OCI-LY7 (cell line): Measurements from ENCODE around the gene VPREB3. TPM values are rescaled to one million over a fixed set of nuclear protein-coding genes. Genes with fewer than 3 reads are reported as not detected.

Source experiments
- BruUV-seq: library from RNA; stranded (reverse); fragments of 400-500 nt; replicated peaks from 2 replicates; lab custom pipeline; 2021; lab: Mats Ljungman, UMichigan
- CTCF ChIA-PET: fragments of 300-600 bp; sonication (Branson Sonifier 250); formaldehyde crosslinking; loops from one replicate; lab custom pipeline; 2022; ENCODE audit warnings: antibody characterized with exemption; ENCODE audit not compliant: unreplicated experiment; lab: Charles Lee
- POLR2A ChIA-PET: fragments of 300-600 bp; sonication (Branson Sonifier 250); formaldehyde crosslinking; loops from one replicate; lab custom pipeline; 2022; ENCODE audit warnings: antibody characterized with exemption; lab: Charles Lee
- DNase-seq: peaks from one replicate; pipeline ENCODE4 v3.0.0-alpha.2; 2015; ENCODE audit warnings: low spot score
- H2AFZ ChIP-seq: fragments of 200-600 bp; sonication (generic), shearing (Covaris generic); 2 replicates; pipeline ENCODE4 v1.6.1; 2014; ENCODE audit warnings: mild to moderate bottlenecking, antibody characterized with exemption, low read length, moderate library complexity
- H3K27ac ChIP-seq: fragments of 200-600 bp; sonication (generic); 2 replicates; pipeline ENCODE4 v1.5.1; 2014; ENCODE audit warnings: mixed run types, low read depth, mild to moderate bottlenecking, moderate library complexity, low read length, inconsistent platforms; ENCODE audit not compliant: poor library complexity, severe bottlenecking
- H3K36me3 ChIP-seq: fragments of 200-600 bp; sonication (generic); 2 replicates; pipeline ENCODE4 v1.6.1; 2014; ENCODE audit warnings: mild to moderate bottlenecking, antibody characterized with exemption, low read length, moderate library complexity, mixed read lengths; ENCODE audit not compliant: insufficient read depth
- H3K4me1 ChIP-seq: fragments of 200-600 bp; sonication (generic); 2 replicates; pipeline ENCODE4 v1.5.1; 2014; ENCODE audit warnings: mild to moderate bottlenecking, low read length; ENCODE audit not compliant: insufficient read depth, poor library complexity, severe bottlenecking
- H3K4me2 ChIP-seq: fragments of 200-600 bp; sonication (generic); 2 replicates; pipeline ENCODE4 v1.6.1; 2014; ENCODE audit warnings: mild to moderate bottlenecking, low read length
- H3K4me3 ChIP-seq: fragments of 200-600 bp; sonication (generic); 2 replicates; pipeline ENCODE4 v1.5.1; 2014; ENCODE audit warnings: mild to moderate bottlenecking, low read depth, low read length; ENCODE audit not compliant: poor library complexity, severe bottlenecking
- H3K79me2 ChIP-seq: fragments of 200-600 bp; sonication (generic); 2 replicates; pipeline ENCODE4 v1.6.1; 2016; ENCODE audit warnings: low read depth, mild to moderate bottlenecking, low read length, moderate library complexity, mixed read lengths; ENCODE audit not compliant: insufficient read depth
- H3K9me2 ChIP-seq: fragments of 200-600 bp; sonication (generic); 2 replicates; pipeline ENCODE4 v1.6.1; 2016; ENCODE audit warnings: mild to moderate bottlenecking, low read length, mixed read lengths; ENCODE audit not compliant: insufficient read depth
- H3K9me3 ChIP-seq: fragments of 200-600 bp; sonication (generic); 2 replicates; pipeline ENCODE4 v1.6.1; 2014; ENCODE audit warnings: mild to moderate bottlenecking, mixed run types, low read length, mixed read lengths
- H4K20me1 ChIP-seq: fragments of 200-600 bp; sonication (generic); 2 replicates; pipeline ENCODE4 v1.6.1; 2014; ENCODE audit warnings: mild to moderate bottlenecking, antibody characterized with exemption, low read length, moderate library complexity, mixed read lengths; ENCODE audit not compliant: insufficient read depth
- EZH2phosphoT487 ChIP-seq: fragments of 200-600 bp; sonication (generic); IDR thresholded peaks from 2 replicates; pipeline ENCODE4 v1.6.1; 2018; ENCODE audit warnings: low read depth, borderline replicate concordance, mild to moderate bottlenecking, mixed run types, antibody characterized with exemption, low read length, moderate library complexity, mixed read lengths
- intact Hi-C: fragments of 100-400 bp; cut with micrococcal nuclease; formaldehyde crosslinking; loops from one replicate; pipeline ENCODE4 v1.10.0; 2022; ENCODE audit not compliant: unreplicated experiment
- total RNA-seq, 2 experiments: library from RNA; depleted of rRNA in 1 of 2; stranded (reverse); fragments of >200 nt in 1 of 2; shearing (Covaris generic) in 1 of 2; gene quantifications; 2 replicates each; pipeline ENCODE4 v1.2.3, GENCODE V29; 2014 to 2022
- TF ChIP-seq, protein P1 (sequence below): fragments of 200-600 bp; sonication (generic); conservative IDR thresholded peaks from 2 replicates; pipeline ENCODE4 v1.5.1; 2014; ENCODE audit warnings: mild to moderate bottlenecking, antibody characterized with exemption, low read length, moderate library complexity, mixed read lengths

Gene VPREB3
- total RNA-seq, 2 experiments from 2014 or later, result 241 to 312 TPM

DNA sequence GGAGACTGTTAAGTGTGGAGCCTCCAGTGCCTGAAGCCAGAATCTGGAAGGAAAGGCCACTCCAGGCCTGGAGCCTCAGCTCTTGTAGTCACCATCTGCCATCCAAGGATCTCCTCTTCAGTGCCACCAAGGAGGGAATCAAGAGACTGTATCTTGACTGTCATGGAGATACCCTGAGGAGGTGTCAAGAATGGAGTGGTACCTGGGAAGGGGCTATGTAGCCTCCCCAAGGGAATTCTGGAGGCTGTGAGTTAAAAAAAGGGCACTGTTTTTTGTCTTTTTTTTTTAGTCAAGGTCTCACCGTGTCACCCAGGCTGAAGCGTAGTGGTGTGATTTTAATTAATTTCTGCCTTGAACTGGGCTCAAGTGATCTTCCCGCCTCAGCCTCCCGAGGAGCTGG, 5.3 kb upstream of the VPREB3 start:
- Histone ChIP-seq H3K36me3 (peaks cover 20% of the 10 kb centered on the region), H3K4me2 (no peak overlapping the region), H3K27ac (no peak overlapping the region), H3K79me2 (no peaks in the 10 kb centered on the region), H3K9me2 (no peaks in the 10 kb centered on the region), H2AFZ (no peak overlapping the region), H3K9me3 (no peaks in the 10 kb centered on the region), H3K4me1 (peaks cover 53% of the 10 kb centered on the region), H3K4me3 (no peak overlapping the region), H4K20me1 (no peaks in the 10 kb centered on the region)
- no peak for TF ChIP-seq EZH2phosphoT487
- TF ChIP-seq, protein P1, sequence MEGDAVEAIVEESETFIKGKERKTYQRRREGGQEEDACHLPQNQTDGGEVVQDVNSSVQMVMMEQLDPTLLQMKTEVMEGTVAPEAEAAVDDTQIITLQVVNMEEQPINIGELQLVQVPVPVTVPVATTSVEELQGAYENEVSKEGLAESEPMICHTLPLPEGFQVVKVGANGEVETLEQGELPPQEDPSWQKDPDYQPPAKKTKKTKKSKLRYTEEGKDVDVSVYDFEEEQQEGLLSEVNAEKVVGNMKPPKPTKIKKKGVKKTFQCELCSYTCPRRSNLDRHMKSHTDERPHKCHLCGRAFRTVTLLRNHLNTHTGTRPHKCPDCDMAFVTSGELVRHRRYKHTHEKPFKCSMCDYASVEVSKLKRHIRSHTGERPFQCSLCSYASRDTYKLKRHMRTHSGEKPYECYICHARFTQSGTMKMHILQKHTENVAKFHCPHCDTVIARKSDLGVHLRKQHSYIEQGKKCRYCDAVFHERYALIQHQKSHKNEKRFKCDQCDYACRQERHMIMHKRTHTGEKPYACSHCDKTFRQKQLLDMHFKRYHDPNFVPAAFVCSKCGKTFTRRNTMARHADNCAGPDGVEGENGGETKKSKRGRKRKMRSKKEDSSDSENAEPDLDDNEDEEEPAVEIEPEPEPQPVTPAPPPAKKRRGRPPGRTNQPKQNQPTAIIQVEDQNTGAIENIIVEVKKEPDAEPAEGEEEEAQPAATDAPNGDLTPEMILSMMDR, result no peak
- intact Hi-C loops, result loop anchor here (10.0 kb wide), 1 partner anchor 825 kb away; no protein-coding TSS in a partner anchor
- BruUV-seq, result no TSS peak
- DNase-seq, result no peak
- ChIA-PET POLR2A (no interaction called here), CTCF (interaction anchor here (1.4 kb wide), 1 partner anchor 12 kb away, joined by 3 read pairs; no protein-coding TSS in a partner anchor)

DNA sequence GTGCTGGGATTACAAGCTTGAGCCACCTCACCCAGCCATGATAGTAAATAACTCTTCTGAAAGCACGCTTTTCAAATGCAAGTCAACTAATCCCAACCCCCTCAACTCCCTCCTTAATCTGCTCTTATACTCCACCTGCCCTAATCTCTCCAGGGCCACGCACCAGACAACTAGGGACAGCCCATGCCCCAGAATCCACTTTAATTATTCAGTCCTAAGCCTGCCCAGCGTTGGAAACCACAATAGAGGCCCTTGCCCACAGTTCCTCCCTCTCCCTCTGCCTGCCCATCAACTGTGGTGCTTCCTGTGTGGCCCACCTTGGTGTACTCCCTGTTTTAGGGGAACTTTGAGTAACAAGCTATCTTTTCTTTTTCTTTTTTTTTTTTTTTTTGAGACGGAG, 2.7 kb upstream of the VPREB3 start:
- ChIA-PET CTCF (interaction anchor here (0.6 kb wide), 1 partner anchor 100 kb away, joined by 3 read pairs; no protein-coding TSS in a partner anchor), POLR2A (interaction anchor here (0.7 to 1.0 kb wide), 2 partner anchors 45 to 47 kb away, joined by 4 read pairs; no protein-coding TSS in a partner anchor)
- peak overlapping the region; percentile 33 for H3K4me2 ChIP-seq
- no peaks in the 10 kb centered on the region for H3K9me3 ChIP-seq
- H4K20me1 ChIP-seq, result no peaks in the 10 kb centered on the region
- no TSS peak for BruUV-seq
- H3K36me3 ChIP-seq, result no peaks in the 10 kb centered on the region; the same call in 1 of the 2 replicates
- peaks cover 11% of the 10 kb centered on the region; the same call in 1 of the 2 replicates for H3K79me2 ChIP-seq
- H3K4me1 ChIP-seq, result peaks cover 41% of the 10 kb centered on the region
- H2AFZ ChIP-seq, result no peak overlapping the region; the same call in 1 of the 2 replicates
- H3K4me3 ChIP-seq, result no peak overlapping the region
- peak overlapping the region; percentile 57 for H3K27ac ChIP-seq
- intact Hi-C loops, result loop anchor here (10.0 kb wide), 1 partner anchor 822 kb away; no protein-coding TSS in a partner anchor
- DNase-seq, result peak; percentile 39
- no peak for TF ChIP-seq EZH2phosphoT487
- TF ChIP-seq, protein P1, result no peak
- no peaks in the 10 kb centered on the region for H3K9me2 ChIP-seq

DNA sequence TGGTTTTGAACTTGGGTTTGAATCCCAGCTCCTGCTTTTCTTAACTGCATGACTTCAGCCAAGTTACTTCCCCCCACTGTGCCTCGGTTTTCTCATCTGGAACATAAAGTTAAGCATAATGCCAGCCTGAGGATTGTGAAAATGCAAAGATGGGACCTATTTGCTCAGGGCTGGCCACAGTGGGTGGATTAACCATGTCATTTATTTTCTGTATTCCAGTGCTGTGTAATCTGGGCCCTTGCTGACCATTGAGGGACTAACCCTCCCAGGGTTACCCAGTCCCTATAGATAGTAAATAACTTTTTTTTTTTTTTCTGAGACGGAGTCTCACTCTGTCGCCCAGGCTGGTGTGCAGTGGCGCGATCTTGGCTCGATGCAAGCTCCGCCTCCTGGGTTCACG, 1.5 kb upstream of the VPREB3 start:
- no peaks in the 10 kb centered on the region for H3K9me3 ChIP-seq
- CTCF ChIA-PET, result no interaction called here
- H3K79me2 ChIP-seq, result peaks cover 11% of the 10 kb centered on the region; the same call in 1 of the 2 replicates
- no peaks in the 10 kb centered on the region for H3K9me2 ChIP-seq
- peak overlapping the region; percentile 78 for H3K4me3 ChIP-seq
- intact Hi-C loops, result loop anchor here (10.0 kb wide), 1 partner anchor 821 kb away; no protein-coding TSS in a partner anchor
- POLR2A ChIA-PET, result interaction anchor here (1.0 to 2.3 kb wide), 2 partner anchors 11 to 101 kb away, joined by 3 to 8 read pairs; partner anchors contain the start of gene SLC2A11
- H2AFZ ChIP-seq, result peak overlapping the region; percentile 14; the same call in 1 of the 2 replicates
- H3K4me1 ChIP-seq, result peaks cover 48% of the 10 kb centered on the region
- TF ChIP-seq EZH2phosphoT487, result no peak
- TF ChIP-seq, protein P1, result no peak
- H3K4me2 ChIP-seq, result peak overlapping the region; percentile 93
- DNase-seq, result no peak
- peak overlapping the region; percentile 95 for H3K27ac ChIP-seq
- no peaks in the 10 kb centered on the region for H4K20me1 ChIP-seq
- BruUV-seq, result no TSS peak
- no peaks in the 10 kb centered on the region; the same call in 1 of the 2 replicates for H3K36me3 ChIP-seq
